ENCODE measurements around the gene SIX1. TPM values are rescaled to one million over a fixed set of nuclear protein-coding genes. Genes with fewer than 3 reads are reported as not detected.

SIX1 gene
- total and polyA plus RNA-seq, 2 donors from 2014 or later = 0.13 to 0.16 TPM

DNA sequence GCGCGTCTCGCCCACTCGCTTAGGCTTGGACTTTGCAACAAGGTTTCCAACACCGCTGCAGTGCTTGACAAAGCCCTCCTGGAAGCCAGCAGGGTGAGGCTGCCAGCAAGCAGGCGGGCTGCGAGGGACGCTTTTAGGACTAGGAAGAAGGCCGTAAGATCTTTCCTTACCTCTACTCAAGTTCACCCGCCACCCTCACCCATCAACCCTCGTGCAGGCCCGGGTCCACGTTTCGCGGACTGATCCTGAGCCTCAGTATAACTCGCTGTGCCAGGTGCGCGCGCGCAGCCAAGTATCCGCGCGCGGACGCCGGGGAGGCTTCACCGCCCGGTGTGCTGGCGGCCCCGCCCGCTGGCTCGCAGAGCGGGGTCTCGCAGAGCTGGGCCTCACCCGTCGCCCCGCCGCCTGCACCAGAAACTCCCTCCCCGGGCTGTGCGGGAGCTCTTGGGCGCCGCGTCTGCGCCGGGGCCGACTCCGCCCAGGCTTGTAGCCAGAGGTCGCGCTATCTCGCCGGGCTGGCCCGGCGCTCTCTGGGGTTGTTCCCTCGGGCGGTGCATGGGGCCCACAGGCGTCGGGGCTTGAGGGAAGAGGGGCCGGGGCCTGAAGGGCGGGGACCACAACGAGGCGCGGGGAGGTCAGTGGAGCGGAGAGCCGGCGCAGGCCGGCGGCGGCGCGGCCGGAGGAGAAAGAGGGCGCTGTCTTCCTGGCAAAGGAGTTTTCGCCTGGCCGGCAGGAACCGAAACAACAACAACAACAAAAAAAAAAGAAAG lies 7.6 kb upstream of the SIX1 start:
- Histone ChIP-seq H3K9me3 (ENCODE audit: control insufficient read depth in 2 of 3, insufficient read depth in 1 of 3, low read length in 3 of 3) (no peaks in the 10 kb centered on the region), H3K4me3 (ENCODE audit: low read length in 3 of 3) (peak overlapping the region; percentile 68 to 89 (median 74)), H3K9ac (ENCODE audit: low read length in 3 of 3) (peak overlapping the region in 2 of 3 donors; percentile 46 to 65), H3K27ac (ENCODE audit: low read depth in 2 of 2, low read length in 2 of 2) (no peak overlapping the region), H3K36me3 (ENCODE audit: control insufficient read depth in 2 of 3, insufficient read depth in 3 of 3, low read length in 3 of 3) (no peaks in the 10 kb centered on the region), H3K4me1 (ENCODE audit: control insufficient read depth in 2 of 3, insufficient read depth in 2 of 3, low read depth in 1 of 3, low read length in 3 of 3) (peaks cover 2 to 14% (median 3%) of the 10 kb centered on the region in 3 donors), H3K27me3 (ENCODE audit: control insufficient read depth, insufficient read depth, low read length) (peaks cover 45% of the 10 kb centered on the region)
- TF ChIP-seq, protein P1, sequence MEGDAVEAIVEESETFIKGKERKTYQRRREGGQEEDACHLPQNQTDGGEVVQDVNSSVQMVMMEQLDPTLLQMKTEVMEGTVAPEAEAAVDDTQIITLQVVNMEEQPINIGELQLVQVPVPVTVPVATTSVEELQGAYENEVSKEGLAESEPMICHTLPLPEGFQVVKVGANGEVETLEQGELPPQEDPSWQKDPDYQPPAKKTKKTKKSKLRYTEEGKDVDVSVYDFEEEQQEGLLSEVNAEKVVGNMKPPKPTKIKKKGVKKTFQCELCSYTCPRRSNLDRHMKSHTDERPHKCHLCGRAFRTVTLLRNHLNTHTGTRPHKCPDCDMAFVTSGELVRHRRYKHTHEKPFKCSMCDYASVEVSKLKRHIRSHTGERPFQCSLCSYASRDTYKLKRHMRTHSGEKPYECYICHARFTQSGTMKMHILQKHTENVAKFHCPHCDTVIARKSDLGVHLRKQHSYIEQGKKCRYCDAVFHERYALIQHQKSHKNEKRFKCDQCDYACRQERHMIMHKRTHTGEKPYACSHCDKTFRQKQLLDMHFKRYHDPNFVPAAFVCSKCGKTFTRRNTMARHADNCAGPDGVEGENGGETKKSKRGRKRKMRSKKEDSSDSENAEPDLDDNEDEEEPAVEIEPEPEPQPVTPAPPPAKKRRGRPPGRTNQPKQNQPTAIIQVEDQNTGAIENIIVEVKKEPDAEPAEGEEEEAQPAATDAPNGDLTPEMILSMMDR (IDR thresholded peaks at IDR 0.05; ENCODE audit: borderline replicate concordance, extremely low read depth, insufficient read depth) = peak; percentile 42
- DNase-seq (peak; percentile 83 to 91 (median 89)), FAIRE-seq (no peak)
- intact Hi-C loops (cut with DNase I) = no loop called here

DNA sequence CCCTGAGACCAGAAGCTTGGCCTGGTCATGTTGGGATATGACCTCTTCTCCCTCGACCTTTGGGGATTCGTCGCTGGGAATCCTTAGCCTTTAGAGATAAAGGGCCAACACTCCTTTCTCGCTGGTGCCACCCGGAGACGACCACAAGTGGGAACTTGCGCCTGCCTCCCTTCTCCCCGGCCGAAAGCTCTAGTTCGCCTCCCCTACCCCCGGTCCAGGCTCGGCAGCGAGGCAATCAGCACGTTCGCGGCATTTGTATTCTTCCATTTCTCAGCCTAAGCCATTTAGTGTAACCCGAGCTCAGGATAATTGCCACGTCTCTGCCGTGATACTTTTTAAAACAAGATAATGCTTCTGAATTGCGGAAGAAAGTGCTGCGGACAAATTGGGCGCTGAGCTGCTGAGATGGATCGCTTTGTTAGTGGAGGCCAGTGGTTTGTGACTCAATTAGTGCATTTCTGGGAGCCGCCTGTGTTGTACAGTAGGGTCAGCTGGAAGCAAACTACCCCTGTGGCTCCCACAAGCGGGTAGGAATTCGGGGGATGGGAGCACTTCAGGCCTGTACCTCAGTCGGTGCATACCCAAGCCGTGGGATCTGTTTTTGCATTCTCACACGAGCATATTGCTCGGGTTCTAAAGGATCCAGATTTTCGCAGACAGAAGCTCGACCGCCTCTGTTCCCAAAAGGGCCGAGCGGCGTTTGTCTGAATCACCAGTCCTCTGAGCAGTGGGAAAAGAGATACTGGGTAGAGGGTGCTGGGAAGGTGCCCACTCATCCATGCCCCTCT lies 6.8 kb upstream of the SIX1 start:
- Histone ChIP-seq H3K9ac (ENCODE audit: low read length in 3 of 3) (no peak overlapping the region), H3K4me3 (ENCODE audit: low read length in 3 of 3) (peak overlapping the region; percentile 30 to 89 (median 74))

DNA sequence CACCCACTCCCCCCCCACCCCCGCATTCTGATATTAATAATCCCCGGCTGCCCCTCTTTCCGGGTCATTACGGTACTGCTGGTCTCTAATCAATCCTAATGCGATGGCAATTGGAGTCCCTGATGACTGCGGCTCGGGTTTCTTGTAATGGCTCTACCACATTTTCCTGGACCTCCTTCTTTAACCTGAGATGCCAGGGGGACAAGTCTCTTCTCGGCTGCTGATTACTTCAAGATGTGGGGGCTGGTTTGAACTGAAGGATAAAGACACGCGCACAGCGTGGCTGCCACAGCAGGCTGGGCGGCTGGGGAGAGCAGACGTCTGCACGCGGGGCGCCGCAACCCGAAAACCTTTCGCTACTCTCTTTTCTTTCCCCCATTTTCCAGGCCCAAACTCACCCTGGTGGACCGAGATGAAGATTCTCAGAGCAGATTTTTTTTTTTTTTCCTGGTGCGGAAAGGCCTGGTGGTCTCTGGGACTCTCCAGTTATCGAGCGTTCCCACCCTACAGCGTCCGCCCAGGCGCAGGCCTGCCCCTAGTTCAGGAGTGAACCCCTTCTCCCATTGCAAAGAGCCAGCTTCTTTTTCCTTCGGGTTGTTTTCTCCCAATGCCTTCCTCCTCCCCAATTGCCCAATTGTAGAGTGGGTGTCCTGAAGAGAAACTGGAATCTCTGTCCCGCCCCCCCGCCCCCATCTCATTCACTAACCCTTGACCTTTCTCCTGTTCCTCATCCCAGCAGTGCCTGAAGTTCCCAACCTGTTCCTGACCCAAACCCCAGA lies 6.0 kb upstream of the SIX1 start:
- Histone ChIP-seq H3K9me3 (ENCODE audit: control insufficient read depth in 2 of 3, insufficient read depth in 1 of 3, low read length in 3 of 3) (no peaks in the 10 kb centered on the region), H3K4me3 (ENCODE audit: low read length in 3 of 3) (no peak overlapping the region), H3K27me3 (ENCODE audit: control insufficient read depth, insufficient read depth, low read length) (peaks cover 60% of the 10 kb centered on the region), H3K36me3 (ENCODE audit: control insufficient read depth in 2 of 3, insufficient read depth in 3 of 3, low read length in 3 of 3) (no peaks in the 10 kb centered on the region), H3K27ac (ENCODE audit: low read depth in 2 of 2, low read length in 2 of 2) (no peak overlapping the region), H3K9ac (ENCODE audit: low read length in 3 of 3) (no peak overlapping the region), H3K4me1 (ENCODE audit: control insufficient read depth in 2 of 3, insufficient read depth in 2 of 3, low read depth in 1 of 3, low read length in 3 of 3) (peaks cover 2 to 14% (median 3%) of the 10 kb centered on the region in 3 donors)
- TF ChIP-seq, protein P1 (IDR thresholded peaks at IDR 0.05; ENCODE audit: borderline replicate concordance, extremely low read depth, insufficient read depth) = no peak
- DNase-seq = peak; percentile 63 to 80 (median 69)
- FAIRE-seq = no peak
- intact Hi-C loops (cut with DNase I) = no loop called here

More for the DNA sequence above, 6.8 kb upstream of the SIX1 start:
- Histone ChIP-seq H3K36me3 (ENCODE audit: control insufficient read depth in 2 of 3, insufficient read depth in 3 of 3, low read length in 3 of 3) (no peaks in the 10 kb centered on the region), H3K4me1 (ENCODE audit: control insufficient read depth in 2 of 3, insufficient read depth in 2 of 3, low read depth in 1 of 3, low read length in 3 of 3) (peaks cover 2 to 14% (median 3%) of the 10 kb centered on the region in 3 donors), H3K9me3 (ENCODE audit: control insufficient read depth in 2 of 3, insufficient read depth in 1 of 3, low read length in 3 of 3) (no peaks in the 10 kb centered on the region), H3K27ac (ENCODE audit: low read depth in 2 of 2, low read length in 2 of 2) (no peak overlapping the region), H3K27me3 (ENCODE audit: control insufficient read depth, insufficient read depth, low read length) (peaks cover 53% of the 10 kb centered on the region)
- no peak for FAIRE-seq
- TF ChIP-seq, protein P1 (IDR thresholded peaks at IDR 0.05; ENCODE audit: borderline replicate concordance, extremely low read depth, insufficient read depth) = no peak
- intact Hi-C loops (cut with DNase I) = no loop called here
- DNase-seq = peak in 4 of 5 donors; percentile 32 to 78 (median 47)

All from kidney (tissue), 14 donors.